ENCODE measurements around the gene CENPX. TPM values are rescaled to one million over a fixed set of nuclear protein-coding genes. Genes with fewer than 3 reads are reported as not detected.

The CENPX gene
- total RNA-seq, 2 experiments from 2014 or later: 52.7 to 54.7 TPM

DNA sequence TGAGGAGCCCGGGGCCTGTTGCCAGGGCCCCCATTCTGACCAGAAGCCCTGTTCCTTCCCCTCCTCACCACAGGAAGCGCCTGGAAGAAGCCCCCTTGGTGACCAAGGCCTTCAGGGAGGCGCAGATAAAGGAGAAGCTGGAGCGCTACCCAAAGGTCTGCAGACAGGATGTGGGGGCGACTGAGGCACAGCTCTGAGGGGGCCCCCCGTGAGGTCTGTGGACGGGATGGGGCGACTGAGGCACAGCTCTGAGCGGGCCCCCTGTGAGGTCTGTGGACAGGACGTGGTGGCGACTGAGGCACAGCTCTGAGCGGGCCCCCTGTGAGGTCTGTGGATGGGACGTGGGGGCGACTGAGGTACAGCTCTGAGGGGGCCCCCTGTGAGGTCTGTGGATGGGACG is 13.3 kb downstream of the CENPX start:
- CTCF ChIA-PET: interaction anchor here (1.9 kb wide), 1 partner anchor 11 kb away, joined by 5 read pairs; no protein-coding TSS in a partner anchor
- no peaks in the 10 kb centered on the region for H3K4me1 Mint-ChIP-seq
- POLR2A ChIA-PET: interaction anchor here (0.8 to 1.1 kb wide), 2 partner anchors 14 to 28 kb away, joined by 3 read pairs; partner anchors contain the start of genes CENPX, DCXR and LRRC45
- H3K4me3 Mint-ChIP-seq: no peak overlapping the region
- no peak for DNase-seq
- no peaks in the 10 kb centered on the region for H3K36me3 Mint-ChIP-seq (ENCODE audit: low read depth)
- no peaks in the 10 kb centered on the region for H3K9me3 Mint-ChIP-seq
- H3K27me3 Mint-ChIP-seq: no peaks in the 10 kb centered on the region
- no peak overlapping the region for H3K27ac Mint-ChIP-seq

DNA sequence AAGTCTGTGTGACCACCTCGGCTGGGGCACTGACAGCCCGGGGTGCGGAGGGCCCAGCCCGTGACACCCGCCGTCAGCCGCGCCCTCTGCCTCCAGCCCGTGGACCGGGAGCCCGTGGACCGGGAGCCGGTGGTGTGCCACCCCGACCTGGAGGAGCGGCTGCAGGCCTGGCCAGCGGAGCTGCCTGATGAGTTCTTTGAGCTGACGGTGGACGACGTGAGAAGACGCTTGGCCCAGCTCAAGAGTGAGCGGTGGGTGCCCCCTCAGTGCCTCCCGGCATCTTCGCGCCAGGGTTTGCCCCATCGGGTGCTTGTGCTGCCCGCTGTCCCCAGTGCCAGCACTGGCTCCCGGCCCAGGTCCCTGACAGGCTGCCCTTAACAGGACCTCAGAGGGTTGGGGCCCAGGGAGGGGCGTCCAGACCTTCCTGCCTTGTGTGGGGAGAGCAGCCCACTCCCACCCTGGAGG is 13.7 kb downstream of the CENPX start:
- Mint-ChIP-seq H3K4me1 (no peaks in the 10 kb centered on the region), H3K27ac (no peak overlapping the region), H3K4me3 (no peak overlapping the region), H3K27me3 (no peaks in the 10 kb centered on the region), H3K36me3 (ENCODE audit: low read depth) (no peaks in the 10 kb centered on the region), H3K9me3 (no peaks in the 10 kb centered on the region)
- ChIA-PET POLR2A (interaction anchor here (0.8 to 1.1 kb wide), 2 partner anchors 14 to 29 kb away, joined by 3 read pairs; partner anchors contain the start of genes CENPX, DCXR and LRRC45), CTCF (interaction anchor here (1.9 kb wide), 1 partner anchor 11 kb away, joined by 5 read pairs; no protein-coding TSS in a partner anchor)
- no peak for DNase-seq

DNA sequence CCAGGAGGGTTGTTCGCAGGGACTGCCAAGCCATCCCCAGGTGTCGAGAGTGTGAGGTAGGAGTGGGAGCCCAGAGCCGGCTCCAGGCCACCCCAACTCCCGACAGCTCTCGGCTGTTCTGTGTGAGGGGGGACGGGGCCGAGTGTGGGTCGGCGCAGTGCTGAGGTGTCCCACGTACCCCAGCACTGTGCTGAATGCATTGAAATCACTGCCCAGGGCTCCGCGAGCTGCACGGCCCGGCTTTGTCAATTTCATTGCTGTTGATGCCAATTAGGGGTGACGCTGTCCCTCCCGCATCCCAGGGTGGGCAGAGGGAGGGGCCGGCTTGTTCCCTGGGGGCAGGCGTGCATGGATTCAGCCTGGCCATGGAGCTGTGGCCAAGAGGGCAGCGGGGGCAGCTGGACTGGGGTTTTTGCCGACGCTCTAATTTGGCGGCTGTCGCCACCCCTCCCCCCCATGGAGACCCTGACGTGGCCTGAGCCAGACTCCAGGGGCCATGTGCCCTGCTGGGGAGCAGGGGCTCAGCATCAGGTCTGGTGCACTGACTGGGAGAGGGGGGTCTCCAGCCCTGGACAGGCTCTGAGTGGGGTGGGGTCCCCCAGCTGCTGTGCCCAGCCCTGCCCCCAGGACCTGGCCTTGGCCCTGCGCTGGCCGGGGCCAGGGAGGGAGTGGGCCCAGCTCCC is 14.3 kb downstream of the CENPX start:
- POLR2A ChIA-PET: no interaction called here
- H3K27ac Mint-ChIP-seq: no peak overlapping the region
- no peaks in the 10 kb centered on the region for H3K9me3 Mint-ChIP-seq
- no peaks in the 10 kb centered on the region for H3K4me1 Mint-ChIP-seq
- CTCF ChIA-PET: interaction anchor here (1.9 kb wide), 1 partner anchor 12 kb away, joined by 5 read pairs; no protein-coding TSS in a partner anchor
- H3K27me3 Mint-ChIP-seq: no peaks in the 10 kb centered on the region
- H3K4me3 Mint-ChIP-seq: no peak overlapping the region
- no peaks in the 10 kb centered on the region for H3K36me3 Mint-ChIP-seq (ENCODE audit: low read depth)
- no peak for DNase-seq

DNA sequence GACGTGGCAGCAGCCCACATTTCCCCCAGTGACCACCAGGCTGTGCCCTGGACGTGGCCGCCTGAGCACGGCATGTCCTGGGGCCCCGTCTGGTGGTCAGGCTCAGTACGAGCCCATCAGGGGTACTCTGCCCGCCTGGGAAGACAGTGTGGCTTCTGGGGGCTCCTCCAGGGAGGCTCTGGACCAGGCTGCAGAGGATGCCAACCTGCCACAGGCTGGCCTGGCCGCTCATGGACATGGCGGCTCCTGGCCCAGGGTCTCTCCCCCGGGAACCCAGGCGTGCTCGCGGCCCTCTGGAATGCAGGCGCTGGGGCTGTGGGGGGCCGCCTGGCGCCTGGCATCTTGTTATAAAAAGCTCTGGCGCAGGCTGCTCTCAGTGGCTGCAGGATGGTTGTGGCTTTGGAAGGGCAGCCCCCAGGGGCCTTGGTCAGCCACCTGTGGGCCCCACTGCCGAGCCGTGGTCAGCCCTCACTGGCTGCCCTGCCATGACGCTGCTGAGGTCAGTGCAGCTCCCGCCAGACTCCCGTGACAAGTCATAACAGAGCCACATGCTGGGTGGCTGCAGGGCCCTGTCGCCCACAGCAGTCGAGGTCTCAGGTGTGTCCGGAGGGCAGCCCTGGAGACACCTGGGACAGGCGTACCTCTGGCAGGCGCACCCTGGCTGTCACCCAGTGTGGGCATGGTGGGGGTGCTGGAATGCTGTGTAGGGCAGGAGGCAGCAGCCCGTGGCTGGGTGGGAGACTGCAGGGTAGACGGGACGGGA is 15.0 kb downstream of the CENPX start:
- Mint-ChIP-seq H3K9me3 (no peaks in the 10 kb centered on the region), H3K4me1 (no peaks in the 10 kb centered on the region), H3K36me3 (ENCODE audit: low read depth) (no peaks in the 10 kb centered on the region), H3K27ac (no peak overlapping the region), H3K27me3 (no peaks in the 10 kb centered on the region), H3K4me3 (no peak overlapping the region)
- POLR2A ChIA-PET: no interaction called here
- CTCF ChIA-PET: no interaction called here
- no peak for DNase-seq

DNA sequence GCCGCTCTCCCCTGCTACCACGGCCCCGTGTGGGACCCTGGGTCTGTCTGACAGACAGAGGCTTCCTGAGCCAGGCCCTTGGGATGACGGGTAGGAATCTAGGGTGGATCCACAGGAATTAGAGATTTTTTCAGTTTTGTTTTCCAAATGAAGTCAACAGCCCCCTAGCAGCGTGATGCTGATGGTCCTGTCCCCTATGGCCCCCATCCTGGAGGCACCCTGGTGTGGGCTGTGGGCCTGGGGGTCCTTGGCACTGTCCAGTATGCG is 15.5 kb downstream of the CENPX start:
- no peaks in the 10 kb centered on the region for H3K9me3 Mint-ChIP-seq
- no peak overlapping the region for H3K4me3 Mint-ChIP-seq
- CTCF ChIA-PET: no interaction called here
- no peaks in the 10 kb centered on the region for H3K4me1 Mint-ChIP-seq
- no peaks in the 10 kb centered on the region for H3K27me3 Mint-ChIP-seq
- H3K36me3 Mint-ChIP-seq (ENCODE audit: low read depth): no peaks in the 10 kb centered on the region
- no peak for DNase-seq
- H3K27ac Mint-ChIP-seq: no peak overlapping the region
- POLR2A ChIA-PET: no interaction called here

DNA sequence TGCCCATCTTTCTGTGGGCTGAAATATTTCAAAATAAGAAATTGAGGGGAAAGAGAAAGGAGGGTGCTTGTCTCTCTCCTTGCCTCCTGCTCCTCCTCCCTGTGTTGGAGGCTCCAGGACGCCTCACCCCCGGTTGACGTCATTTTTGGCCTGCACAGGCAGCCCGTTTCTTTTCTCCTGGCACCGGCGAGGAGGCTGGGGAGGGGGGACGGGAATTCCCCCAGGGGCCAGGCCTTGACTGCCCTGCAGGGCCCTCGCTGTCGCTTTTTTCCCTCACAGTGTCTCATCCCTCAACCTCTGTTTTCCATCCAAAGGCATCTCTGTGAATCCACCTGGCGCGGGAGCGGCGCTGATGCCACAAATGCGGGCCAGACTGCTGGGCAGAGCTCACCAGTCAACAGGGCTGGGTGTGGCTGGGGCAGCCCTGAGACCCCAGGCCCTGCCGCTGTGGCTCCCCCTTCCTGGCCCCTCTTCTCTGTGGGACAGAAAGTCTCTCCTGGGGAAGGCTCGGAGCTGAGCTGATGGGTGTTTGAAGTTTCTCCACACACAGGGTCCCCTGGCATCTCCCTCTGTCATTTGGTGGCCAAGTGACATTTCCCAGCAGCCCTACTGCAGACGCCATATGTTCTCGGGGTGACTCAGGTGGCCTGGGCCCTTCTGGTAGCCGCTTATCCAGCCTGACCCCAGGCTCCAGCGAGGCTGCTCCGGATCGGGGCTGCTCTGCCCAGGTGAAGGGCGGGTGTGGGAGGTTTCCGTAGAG is 16.0 kb downstream of the CENPX start:
- DNase-seq: no peak
- POLR2A ChIA-PET: no interaction called here
- no peaks in the 10 kb centered on the region for H3K9me3 Mint-ChIP-seq
- no peaks in the 10 kb centered on the region for H3K36me3 Mint-ChIP-seq (ENCODE audit: low read depth)
- CTCF ChIA-PET: no interaction called here
- H3K27me3 Mint-ChIP-seq: no peaks in the 10 kb centered on the region
- no peaks in the 10 kb centered on the region for H3K4me1 Mint-ChIP-seq
- H3K4me3 Mint-ChIP-seq: no peak overlapping the region
- H3K27ac Mint-ChIP-seq: no peak overlapping the region

DNA sequence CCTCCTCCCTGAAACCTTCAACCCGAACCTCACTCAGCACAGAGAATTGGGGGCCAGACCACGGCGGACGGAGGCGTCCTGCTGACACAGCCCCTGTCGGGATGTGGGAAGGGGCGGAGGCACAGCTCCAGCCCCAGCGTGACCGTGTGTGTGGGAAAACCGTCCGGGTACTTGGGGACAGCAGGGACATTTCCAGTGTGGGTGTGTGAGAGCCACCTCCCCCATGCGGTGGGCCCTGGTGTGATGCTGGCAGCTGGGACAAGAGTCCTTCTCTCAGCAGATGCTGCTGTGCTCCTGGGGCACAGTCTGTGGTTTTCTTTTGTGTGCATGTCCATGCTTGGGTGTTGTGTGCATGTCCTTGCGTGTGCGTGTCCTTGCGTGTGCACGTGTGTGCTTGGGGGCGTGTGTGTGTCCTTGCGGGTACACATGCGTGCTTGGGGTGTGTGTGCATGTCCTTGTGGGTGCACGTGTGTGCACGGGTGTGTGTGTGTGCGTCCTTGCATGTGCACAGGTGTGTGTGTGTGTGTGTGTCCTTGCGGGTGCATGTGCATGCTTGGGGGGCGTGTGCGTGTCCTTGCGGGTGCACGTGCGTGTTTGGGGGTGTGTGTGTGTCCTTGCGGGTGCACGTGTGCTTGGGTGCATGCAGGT is 16.9 kb downstream of the CENPX start:
- ChIA-PET CTCF (no interaction called here), POLR2A (no interaction called here)
- H3K9me3 Mint-ChIP-seq: no peaks in the 10 kb centered on the region
- no peak overlapping the region for H3K4me3 Mint-ChIP-seq
- no peaks in the 10 kb centered on the region for H3K27me3 Mint-ChIP-seq
- no peaks in the 10 kb centered on the region for H3K36me3 Mint-ChIP-seq (ENCODE audit: low read depth)
- H3K4me1 Mint-ChIP-seq: no peaks in the 10 kb centered on the region
- DNase-seq: no peak
- no peak overlapping the region for H3K27ac Mint-ChIP-seq

DNA sequence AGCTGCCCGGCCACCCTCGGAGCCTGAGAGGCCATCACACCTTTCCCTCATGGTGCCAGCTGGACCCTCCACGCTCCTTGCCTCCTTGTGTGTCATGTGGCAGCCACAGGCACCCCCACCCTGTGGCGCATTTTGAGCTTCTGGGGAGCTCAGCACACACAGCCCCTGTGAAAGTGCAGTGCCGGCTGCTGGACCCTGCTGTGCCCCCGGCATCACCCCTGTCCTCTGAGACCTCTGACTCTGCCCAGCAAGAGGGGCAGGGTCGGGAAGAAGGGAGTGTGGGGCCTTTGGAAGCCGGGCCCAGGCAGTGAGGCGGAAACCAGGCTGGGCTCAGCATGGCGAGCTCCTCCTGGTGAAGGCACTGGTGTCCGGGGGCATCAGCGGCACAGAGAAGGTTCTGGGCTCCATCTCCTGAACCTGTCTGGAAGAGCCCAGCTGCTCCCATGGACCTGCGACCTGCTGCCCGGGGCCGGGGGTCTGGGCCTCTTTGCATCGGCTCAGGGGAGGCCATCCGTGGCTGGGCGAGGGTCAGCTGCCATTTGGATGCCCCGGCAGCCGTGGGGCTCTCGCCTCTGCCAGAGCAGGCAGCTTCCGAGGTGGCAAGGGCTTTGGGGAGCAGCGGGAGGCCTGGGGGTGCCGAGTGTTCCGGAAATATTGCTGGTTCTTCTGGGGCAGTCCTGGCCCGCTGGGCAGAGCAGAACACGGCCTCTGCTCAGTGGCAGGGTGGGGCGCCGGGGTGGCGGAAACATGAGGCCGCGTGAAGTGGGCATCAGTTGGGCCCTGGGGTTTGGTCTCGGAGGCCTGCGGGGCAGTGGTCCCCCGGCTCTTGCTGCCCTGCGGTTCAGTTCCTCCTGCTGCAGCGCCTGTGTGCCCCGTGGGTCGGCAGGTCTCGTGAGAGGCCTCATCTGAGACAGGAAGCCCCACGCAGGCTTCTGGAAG is 17.9 kb downstream of the CENPX start:
- no peaks in the 10 kb centered on the region for H3K4me1 Mint-ChIP-seq
- H3K27me3 Mint-ChIP-seq: no peaks in the 10 kb centered on the region
- ChIA-PET CTCF (interaction anchor here (1.6 kb wide), 1 partner anchor 45 kb away, joined by 4 read pairs; no protein-coding TSS in a partner anchor), POLR2A (interaction anchor here (1.1 kb wide), 1 partner anchor 18 kb away, joined by 3 read pairs; the partner anchor contains the start of gene CENPX)
- H3K4me3 Mint-ChIP-seq: no peak overlapping the region
- H3K9me3 Mint-ChIP-seq: no peaks in the 10 kb centered on the region
- no peaks in the 10 kb centered on the region for H3K36me3 Mint-ChIP-seq (ENCODE audit: low read depth)
- no peak overlapping the region for H3K27ac Mint-ChIP-seq
- DNase-seq: no peak

DNA sequence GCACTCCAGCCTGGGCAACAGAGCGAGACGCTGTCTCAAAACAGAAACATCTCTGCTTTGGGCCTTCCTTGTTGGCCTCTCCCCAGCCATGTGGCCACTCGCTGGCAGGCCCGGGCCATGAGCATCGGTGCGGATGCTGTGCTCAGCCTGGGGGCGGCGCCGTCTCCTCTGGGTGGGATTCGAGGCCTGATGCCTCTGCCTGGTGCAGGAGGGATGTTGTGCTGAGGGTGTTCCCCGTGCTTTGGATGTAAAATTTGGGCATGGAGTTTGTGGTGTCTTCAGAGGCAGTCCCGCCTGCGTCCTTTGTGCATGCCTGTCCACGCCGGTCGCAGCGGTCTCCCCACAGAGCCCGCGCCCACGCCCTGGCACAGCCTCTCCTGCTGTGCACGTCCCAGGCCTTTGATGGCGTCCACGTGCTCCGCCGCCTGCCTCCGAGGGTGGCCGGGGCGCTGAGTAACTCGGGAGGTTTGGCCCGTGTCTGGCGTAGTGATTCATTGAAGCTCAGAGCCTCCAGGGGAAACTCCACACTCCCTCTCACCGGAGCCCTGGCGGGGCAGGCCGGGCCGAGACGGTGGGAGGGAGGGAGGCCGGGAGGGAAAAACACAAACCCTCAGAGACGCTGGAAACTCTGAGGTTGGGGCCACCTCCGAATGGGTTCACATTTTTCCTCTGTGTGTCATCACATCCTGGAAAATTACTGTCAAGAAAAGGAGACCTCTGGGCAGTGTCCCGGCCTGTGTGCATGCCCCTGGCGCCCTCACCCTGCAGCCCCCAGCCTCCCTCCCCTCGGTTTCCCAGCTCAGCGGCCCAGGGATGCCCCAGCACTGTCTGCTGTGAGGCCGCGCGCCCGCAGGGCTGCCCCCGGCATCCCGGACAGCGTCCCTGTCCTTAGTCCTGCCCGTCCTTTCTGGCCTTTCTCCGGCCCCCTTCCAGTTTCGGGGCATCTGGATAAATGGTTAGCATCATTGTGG is 19.0 kb downstream of the CENPX start:
- Mint-ChIP-seq H3K36me3 (ENCODE audit: low read depth) (no peaks in the 10 kb centered on the region), H3K4me3 (no peak overlapping the region), H3K27me3 (no peaks in the 10 kb centered on the region), H3K27ac (no peak overlapping the region), H3K4me1 (no peaks in the 10 kb centered on the region), H3K9me3 (no peaks in the 10 kb centered on the region)
- POLR2A ChIA-PET: interaction anchor here (1.1 kb wide), 1 partner anchor 19 kb away, joined by 3 read pairs; the partner anchor contains the start of gene CENPX
- CTCF ChIA-PET: interaction anchor here (1.6 kb wide), 1 partner anchor 44 kb away, joined by 4 read pairs; no protein-coding TSS in a partner anchor
- no peak for DNase-seq

DNA sequence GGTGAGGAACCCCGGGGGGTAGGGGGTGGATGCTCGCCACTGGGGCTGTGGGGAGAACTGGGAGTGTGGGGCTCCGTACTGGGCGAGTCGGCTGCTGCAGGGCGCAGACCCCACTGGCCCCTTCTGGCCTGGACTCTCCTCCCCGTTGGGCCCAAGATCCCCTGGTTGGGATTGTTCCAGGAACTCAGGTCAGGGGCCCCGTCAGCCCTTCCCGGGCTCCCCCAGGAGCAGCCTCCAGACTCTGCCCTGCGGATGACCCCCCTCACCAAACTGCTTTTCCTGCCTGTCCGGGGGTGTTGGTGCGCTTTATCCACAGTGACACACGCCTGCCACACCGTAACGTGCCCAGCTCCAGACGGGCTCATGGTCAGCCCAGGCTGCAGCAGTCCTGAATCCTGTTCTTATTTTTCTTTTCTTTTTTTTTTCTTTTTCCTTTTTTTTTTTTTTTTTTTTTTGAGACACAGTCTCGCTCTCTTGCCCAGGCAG is 21.1 kb downstream of the CENPX start:
- ChIA-PET POLR2A (no interaction called here), CTCF (no interaction called here)
- no peak for DNase-seq
- H3K36me3 Mint-ChIP-seq (ENCODE audit: low read depth): no peaks in the 10 kb centered on the region
- H3K4me3 Mint-ChIP-seq: no peak overlapping the region
- no peak overlapping the region for H3K27ac Mint-ChIP-seq
- H3K4me1 Mint-ChIP-seq: no peaks in the 10 kb centered on the region
- no peaks in the 10 kb centered on the region for H3K27me3 Mint-ChIP-seq
- H3K9me3 Mint-ChIP-seq: no peaks in the 10 kb centered on the region

DNA sequence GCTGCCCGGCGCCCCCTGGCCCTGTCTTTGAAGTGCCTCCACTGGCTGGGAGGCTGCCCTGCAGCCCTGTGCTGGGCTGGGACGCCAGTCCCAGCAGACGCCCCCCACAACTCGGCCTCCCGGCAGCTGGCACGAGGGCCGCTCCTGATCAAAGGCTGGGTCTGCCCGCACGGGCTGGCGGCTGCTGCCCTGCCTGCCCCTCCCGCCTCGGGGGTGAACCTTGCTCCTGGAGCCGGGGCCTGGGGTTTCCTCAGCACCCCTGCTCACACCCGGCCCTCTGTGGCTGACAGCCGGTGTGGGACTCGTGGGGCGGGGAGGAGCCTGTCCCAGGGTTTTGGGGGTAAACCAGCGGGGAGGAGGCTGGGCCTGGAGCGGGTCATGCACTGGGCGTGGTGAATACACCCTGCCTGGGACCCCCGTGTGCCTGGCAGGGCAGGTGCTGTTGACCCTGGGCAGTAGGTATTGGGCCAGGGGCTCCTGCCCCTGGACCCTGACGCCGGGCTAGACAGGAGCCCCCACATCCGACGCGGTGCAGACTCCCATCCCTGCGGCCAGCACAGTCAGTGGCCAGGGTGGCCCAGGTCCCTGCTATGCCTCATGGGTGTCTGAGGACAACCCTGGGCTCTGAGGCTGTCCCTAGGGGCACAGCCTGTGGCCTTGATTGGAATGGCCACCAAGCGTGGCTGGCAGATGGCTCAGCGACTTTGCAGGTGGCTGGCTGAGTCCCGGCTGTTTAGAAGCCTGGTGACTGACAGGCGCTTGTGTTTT is 21.7 kb downstream of the CENPX start:
- Mint-ChIP-seq H3K27ac (no peak overlapping the region), H3K4me3 (no peak overlapping the region), H3K9me3 (no peaks in the 10 kb centered on the region), H3K4me1 (no peaks in the 10 kb centered on the region), H3K27me3 (no peaks in the 10 kb centered on the region), H3K36me3 (ENCODE audit: low read depth) (no peaks in the 10 kb centered on the region)
- POLR2A ChIA-PET: no interaction called here
- DNase-seq: no peak
- CTCF ChIA-PET: no interaction called here

Data from activated CD4-positive, alpha-beta memory T cell treated with anti-CD3 and anti-CD28 coated beads, Interleukin-2, amount 10 ng/mL, durations not matched to agents 7 days and 5 days (primary cell).